Measurements from ENCODE around the gene MAPKAP1. TPM values are rescaled to one million over a fixed set of nuclear protein-coding genes. Genes with fewer than 3 reads are reported as not detected.

MAPKAP1 gene
- polyA plus RNA-seq, 1 donor: 46.8 TPM

DNA sequence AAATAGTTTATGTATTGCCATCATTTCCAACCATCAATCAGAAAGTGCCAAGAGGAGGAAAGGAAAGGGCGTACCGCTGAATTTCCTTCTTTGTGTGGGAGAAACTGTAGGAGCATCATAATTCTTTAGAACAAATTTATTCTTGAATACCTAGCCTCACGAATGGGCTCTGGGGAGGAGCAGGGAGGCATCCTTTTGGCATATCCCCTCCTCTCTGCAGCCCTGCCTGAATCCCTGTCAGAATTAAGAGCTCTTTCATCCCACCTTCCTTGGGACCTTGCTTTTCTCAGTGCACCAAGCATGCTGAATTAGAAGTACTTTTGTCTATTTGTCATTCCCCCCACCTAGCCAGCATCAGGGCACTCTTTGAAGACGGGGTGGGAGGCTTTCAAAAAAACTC is 189.4 kb downstream of the MAPKAP1 start:
- no peaks in the 10 kb centered on the region for H3K27me3 ChIP-seq (ENCODE audit: control insufficient read depth, insufficient read depth, low read length)
- no peak overlapping the region for H3K4me3 ChIP-seq (ENCODE audit: low read length)
- DNase-seq: no peak
- WGBS (ENCODE audit: insufficient coverage, low lambda C conversion rate): no CpG with 5 or more reads among the region's 4 CpGs
- no peaks in the 10 kb centered on the region for H3K4me1 ChIP-seq (ENCODE audit: control insufficient read depth, insufficient read depth, low read length)
- H3K27ac ChIP-seq (ENCODE audit: low read length): no peak overlapping the region
- H3K9me3 ChIP-seq (ENCODE audit: control insufficient read depth, low read depth, low read length): no peaks in the 10 kb centered on the region
- no peaks in the 10 kb centered on the region for H3K36me3 ChIP-seq (ENCODE audit: control insufficient read depth, insufficient read depth, low read length)

DNA sequence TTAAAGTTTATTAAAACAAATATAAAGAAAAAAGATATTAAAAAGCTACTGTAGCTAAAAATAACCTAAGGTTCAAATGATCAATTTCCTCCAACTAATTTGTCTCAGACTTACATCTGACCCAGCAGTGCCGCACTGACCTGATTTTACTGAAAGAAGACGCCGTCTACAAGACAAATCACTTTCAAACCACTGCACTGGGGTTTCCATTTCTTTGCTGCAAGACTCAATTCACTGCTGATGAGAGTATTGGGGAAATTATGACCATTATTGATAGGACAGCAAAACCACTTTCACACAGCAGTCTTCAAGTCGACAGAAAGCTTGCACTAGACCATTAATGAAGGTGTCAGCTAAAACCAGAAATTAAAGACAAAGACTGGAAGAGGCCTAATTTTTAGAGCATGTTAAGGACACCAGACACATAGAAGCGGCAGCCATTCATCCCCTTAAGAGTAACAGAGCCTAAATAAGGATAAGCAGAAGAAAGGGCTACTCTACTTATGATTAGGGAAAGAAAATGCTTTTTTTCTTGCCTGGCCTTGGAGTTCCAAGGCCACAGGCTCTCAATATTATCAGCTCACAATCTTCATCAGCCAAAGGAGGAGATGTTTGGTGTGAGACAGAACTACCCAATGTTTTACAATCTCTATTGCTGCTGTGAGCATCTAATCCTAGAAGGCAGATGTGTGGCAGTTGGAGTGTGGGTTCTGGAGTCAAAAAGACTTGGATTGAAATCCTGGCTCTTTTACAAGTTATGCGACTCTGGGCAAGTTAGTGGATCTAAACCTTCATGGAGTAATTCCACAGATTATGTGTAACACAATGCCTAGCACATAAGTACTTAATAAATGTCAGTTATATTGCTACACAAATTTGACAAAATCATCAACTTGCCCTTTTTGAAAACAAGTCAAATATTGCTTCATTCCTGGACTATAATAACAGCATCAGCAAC is 190.7 kb downstream of the MAPKAP1 start:
- no peak overlapping the region for H3K4me3 ChIP-seq (ENCODE audit: low read length)
- H3K27ac ChIP-seq (ENCODE audit: low read length): no peak overlapping the region
- H3K27me3 ChIP-seq (ENCODE audit: control insufficient read depth, insufficient read depth, low read length): no peaks in the 10 kb centered on the region
- no peaks in the 10 kb centered on the region for H3K36me3 ChIP-seq (ENCODE audit: control insufficient read depth, insufficient read depth, low read length)
- no peaks in the 10 kb centered on the region for H3K4me1 ChIP-seq (ENCODE audit: control insufficient read depth, insufficient read depth, low read length)
- no peak for DNase-seq
- 88% methylated on average over 3 of the region's 6 CpGs for WGBS (ENCODE audit: insufficient coverage, low lambda C conversion rate)
- no peaks in the 10 kb centered on the region for H3K9me3 ChIP-seq (ENCODE audit: control insufficient read depth, low read depth, low read length)

DNA sequence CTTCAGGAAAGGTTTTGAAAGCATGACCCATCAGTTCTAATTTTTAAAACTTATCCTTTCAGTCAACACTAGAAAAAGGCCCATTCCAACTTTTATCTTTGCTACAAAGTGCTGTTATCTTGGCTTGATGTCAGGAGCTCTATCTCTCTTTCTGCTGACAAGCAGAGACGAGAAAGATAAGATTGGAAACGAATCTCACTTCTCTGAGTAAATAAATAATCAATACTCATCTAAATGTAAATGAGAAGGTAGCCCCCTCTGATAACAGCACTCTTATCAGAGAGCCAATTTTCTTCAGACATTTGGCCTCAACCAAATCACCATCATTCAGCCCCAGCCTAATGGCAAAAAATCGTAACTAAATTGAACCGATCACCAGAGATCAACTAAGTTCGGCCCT is 191.7 kb downstream of the MAPKAP1 start:
- Histone ChIP-seq H3K27ac (ENCODE audit: low read length) (no peak overlapping the region), H3K27me3 (ENCODE audit: control insufficient read depth, insufficient read depth, low read length) (no peaks in the 10 kb centered on the region), H3K4me3 (ENCODE audit: low read length) (no peak overlapping the region), H3K4me1 (ENCODE audit: control insufficient read depth, insufficient read depth, low read length) (no peaks in the 10 kb centered on the region), H3K36me3 (ENCODE audit: control insufficient read depth, insufficient read depth, low read length) (no peaks in the 10 kb centered on the region), H3K9me3 (ENCODE audit: control insufficient read depth, low read depth, low read length) (no peaks in the 10 kb centered on the region)
- no peak for DNase-seq
- no CpG with 5 or more reads among the region's 5 CpGs for WGBS (ENCODE audit: insufficient coverage, low lambda C conversion rate)

DNA sequence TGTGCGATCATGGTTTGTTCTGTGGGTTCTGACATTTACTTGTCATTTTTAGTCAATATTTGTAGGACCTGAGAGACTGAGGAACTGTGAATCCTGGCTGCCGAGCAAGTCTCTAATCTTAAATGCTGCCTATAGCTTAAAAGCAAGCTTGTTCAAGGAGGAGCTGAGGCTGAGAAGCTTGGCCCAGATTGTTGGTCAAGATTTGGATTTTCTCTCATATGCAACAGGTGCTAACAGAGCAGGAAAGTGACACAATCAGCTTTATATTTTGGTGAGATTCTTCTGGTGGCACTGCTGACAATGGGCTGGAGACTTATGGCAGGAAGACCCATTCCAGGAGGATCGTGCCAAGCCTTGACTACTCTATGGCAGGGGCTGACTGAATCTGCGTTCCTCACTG is 192.5 kb downstream of the MAPKAP1 start:
- no peaks in the 10 kb centered on the region for H3K9me3 ChIP-seq (ENCODE audit: control insufficient read depth, low read depth, low read length)
- no peak for DNase-seq
- H3K27ac ChIP-seq (ENCODE audit: low read length): no peak overlapping the region
- no peaks in the 10 kb centered on the region for H3K4me1 ChIP-seq (ENCODE audit: control insufficient read depth, insufficient read depth, low read length)
- no CpG with 5 or more reads among the region's 4 CpGs for WGBS (ENCODE audit: insufficient coverage, low lambda C conversion rate)
- H3K4me3 ChIP-seq (ENCODE audit: low read length): no peak overlapping the region
- no peaks in the 10 kb centered on the region for H3K27me3 ChIP-seq (ENCODE audit: control insufficient read depth, insufficient read depth, low read length)
- H3K36me3 ChIP-seq (ENCODE audit: control insufficient read depth, insufficient read depth, low read length): no peaks in the 10 kb centered on the region

DNA sequence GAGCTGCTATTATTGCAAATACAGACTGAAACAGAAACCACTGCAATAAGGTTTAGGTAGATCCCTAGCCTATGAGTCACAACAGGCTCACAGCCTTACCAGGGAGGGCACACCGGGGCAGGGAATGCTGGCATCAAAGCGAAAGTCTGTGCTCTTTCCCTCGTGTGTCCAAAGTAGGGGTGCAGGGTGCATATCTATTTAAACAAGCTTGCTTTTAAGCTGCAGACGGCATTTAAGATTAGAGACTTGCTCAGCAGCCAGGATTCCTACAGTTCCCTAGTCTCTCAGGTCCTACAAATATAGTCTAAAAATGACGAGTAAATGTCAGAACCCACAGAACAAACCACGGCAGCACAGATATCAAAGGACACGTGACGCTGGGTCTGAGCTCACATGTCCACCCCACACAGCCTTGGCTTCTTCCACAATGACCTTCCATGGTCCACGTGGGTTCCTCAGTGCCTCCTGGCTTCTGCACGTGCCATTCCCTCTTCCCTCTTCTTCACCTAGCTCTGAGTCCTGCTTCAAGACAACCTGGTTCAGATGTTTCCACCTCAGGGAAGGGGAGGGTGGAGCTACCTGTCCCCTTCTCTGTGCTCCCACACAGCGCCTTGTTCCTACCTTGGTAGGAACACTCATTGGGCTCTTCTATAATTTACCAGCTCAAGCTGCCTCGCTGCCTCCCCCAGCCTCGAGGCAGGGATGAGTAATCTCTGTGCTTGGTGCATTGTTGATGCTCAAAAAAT is 193.2 kb downstream of the MAPKAP1 start:
- peak; percentile 59 to 73 for DNase-seq
- no peak overlapping the region for H3K4me3 ChIP-seq (ENCODE audit: low read length)

DNA sequence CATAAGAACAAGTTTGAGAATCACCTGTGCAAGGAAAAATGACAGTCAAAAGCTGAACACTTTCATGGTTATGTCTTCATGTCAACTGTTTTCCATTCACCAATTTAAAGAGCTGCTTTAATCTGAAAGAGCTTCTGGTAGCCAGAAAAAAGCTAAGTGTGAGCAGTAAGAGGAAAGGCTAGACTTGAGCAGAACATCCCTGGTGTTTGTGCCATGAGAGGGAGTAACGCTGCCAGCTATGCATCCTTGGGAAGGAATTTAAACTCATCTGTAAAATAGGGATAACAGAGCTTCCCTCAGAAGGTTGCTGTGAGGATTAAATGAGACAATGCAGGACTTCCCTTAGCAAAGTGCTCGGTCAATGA is 193.7 kb downstream of the MAPKAP1 start:
- 75% methylated on average over 1 of the region's 2 CpGs for WGBS (ENCODE audit: insufficient coverage, low lambda C conversion rate)
- Histone ChIP-seq H3K4me3 (ENCODE audit: low read length) (no peak overlapping the region), H3K4me1 (ENCODE audit: control insufficient read depth, insufficient read depth, low read length) (no peaks in the 10 kb centered on the region), H3K27ac (ENCODE audit: low read length) (no peak overlapping the region), H3K27me3 (ENCODE audit: control insufficient read depth, insufficient read depth, low read length) (no peaks in the 10 kb centered on the region), H3K36me3 (ENCODE audit: control insufficient read depth, insufficient read depth, low read length) (no peaks in the 10 kb centered on the region), H3K9me3 (ENCODE audit: control insufficient read depth, low read depth, low read length) (no peaks in the 10 kb centered on the region)
- DNase-seq: no peak

More for the DNA sequence above, 193.2 kb downstream of the MAPKAP1 start:
- WGBS (ENCODE audit: insufficient coverage, low lambda C conversion rate): no CpG with 5 or more reads among the region's 13 CpGs
- H3K27me3 ChIP-seq (ENCODE audit: control insufficient read depth, insufficient read depth, low read length): no peaks in the 10 kb centered on the region
- H3K36me3 ChIP-seq (ENCODE audit: control insufficient read depth, insufficient read depth, low read length): no peaks in the 10 kb centered on the region
- H3K27ac ChIP-seq (ENCODE audit: low read length): peak overlapping the region; percentile 20
- H3K4me1 ChIP-seq (ENCODE audit: control insufficient read depth, insufficient read depth, low read length): no peaks in the 10 kb centered on the region
- no peaks in the 10 kb centered on the region for H3K9me3 ChIP-seq (ENCODE audit: control insufficient read depth, low read depth, low read length)

DNA sequence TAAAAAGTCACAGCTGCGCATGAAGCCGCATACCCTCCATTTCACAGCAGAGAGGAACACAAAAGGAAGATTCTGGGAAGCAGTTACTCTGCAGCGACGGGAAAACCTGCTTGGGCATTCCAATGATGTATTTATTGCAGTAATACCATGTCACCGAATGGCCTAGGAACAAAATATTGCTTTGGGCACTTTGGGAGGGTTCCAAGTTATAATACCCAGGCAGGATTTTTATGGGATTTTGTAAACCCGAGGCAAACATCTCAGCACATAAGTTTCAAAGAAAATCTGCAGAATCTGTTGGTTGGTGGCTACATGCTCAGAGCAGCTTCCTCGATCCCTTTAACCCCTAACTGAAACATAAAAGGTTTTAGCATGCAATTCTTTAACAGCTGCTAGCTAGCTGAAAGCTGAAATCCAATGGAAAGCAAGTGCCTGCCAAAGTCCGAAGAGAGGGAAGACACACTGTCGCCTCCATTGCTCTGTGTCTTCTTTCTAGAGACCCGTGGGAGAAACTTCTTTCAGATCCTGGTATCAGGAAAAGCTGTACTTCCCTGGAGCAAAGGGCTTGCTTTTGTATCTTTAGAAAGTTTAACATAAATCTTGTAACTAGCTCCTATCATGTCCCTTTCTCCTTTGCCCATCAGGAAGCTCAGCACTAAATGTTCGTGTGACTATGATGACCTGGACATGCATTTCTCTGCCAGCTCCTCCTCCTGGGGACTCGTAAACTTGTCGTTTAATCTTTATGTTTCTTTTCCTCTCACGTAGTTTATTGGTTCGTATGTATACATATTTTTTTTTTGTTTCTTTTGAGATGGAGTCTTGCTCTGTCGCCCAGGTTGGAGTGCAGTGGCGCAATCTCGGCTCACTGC is 195.0 kb downstream of the MAPKAP1 start:
- no peaks in the 10 kb centered on the region for H3K27me3 ChIP-seq (ENCODE audit: control insufficient read depth, insufficient read depth, low read length)
- no peaks in the 10 kb centered on the region for H3K9me3 ChIP-seq (ENCODE audit: control insufficient read depth, low read depth, low read length)
- no peak for DNase-seq
- 77% methylated on average over 6 of the region's 18 CpGs for WGBS (ENCODE audit: insufficient coverage, low lambda C conversion rate)
- H3K4me1 ChIP-seq (ENCODE audit: control insufficient read depth, insufficient read depth, low read length): no peaks in the 10 kb centered on the region
- no peak overlapping the region for H3K4me3 ChIP-seq (ENCODE audit: low read length)
- no peak overlapping the region for H3K27ac ChIP-seq (ENCODE audit: low read length)
- H3K36me3 ChIP-seq (ENCODE audit: control insufficient read depth, insufficient read depth, low read length): no peaks in the 10 kb centered on the region

DNA sequence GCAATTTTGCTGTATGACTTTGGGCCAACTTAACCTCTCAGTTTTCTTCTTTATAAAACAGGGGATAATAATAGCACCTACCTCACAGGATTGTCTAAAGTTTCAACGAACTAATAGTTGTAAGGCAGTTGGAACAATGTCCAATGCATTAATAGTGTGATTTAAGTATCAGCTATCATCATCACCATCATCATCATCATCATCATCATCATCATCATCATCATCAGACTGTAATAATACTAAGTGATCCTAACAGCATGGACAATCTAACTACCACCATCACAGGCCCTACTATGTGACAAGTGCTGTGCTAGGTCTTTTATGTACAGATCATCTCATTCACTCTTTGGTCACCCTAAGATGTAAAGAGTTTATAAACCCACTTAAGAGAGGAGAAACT is 196.0 kb downstream of the MAPKAP1 start:
- WGBS (ENCODE audit: insufficient coverage, low lambda C conversion rate): no CpG with 5 or more reads among the region's 1 CpG
- Histone ChIP-seq H3K27me3 (ENCODE audit: control insufficient read depth, insufficient read depth, low read length) (no peaks in the 10 kb centered on the region), H3K4me3 (ENCODE audit: low read length) (no peak overlapping the region), H3K27ac (ENCODE audit: low read length) (no peak overlapping the region), H3K4me1 (ENCODE audit: control insufficient read depth, insufficient read depth, low read length) (no peaks in the 10 kb centered on the region), H3K36me3 (ENCODE audit: control insufficient read depth, insufficient read depth, low read length) (no peaks in the 10 kb centered on the region), H3K9me3 (ENCODE audit: control insufficient read depth, low read depth, low read length) (no peaks in the 10 kb centered on the region)
- DNase-seq: no peak

DNA sequence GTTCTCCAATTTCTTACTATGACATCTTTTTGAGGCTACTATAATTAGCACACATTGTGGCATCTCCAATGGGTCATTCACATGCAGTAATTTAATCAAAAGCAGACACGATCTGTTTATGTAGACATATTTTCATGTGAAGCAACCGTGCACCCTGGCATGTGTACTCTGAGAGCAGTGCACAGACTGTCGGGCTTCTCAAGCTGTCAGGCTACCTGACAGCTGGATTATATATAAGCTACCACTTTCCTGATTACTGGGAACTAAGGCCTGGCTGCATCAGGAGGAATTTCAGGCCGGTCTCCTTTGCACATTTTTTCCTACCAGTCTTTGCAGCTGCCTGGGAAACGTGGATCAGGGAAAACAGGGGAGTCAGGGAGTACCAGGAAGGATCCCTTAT is 197.5 kb downstream of the MAPKAP1 start:
- Histone ChIP-seq H3K4me1 (ENCODE audit: control insufficient read depth, insufficient read depth, low read length) (no peaks in the 10 kb centered on the region), H3K36me3 (ENCODE audit: control insufficient read depth, insufficient read depth, low read length) (no peaks in the 10 kb centered on the region), H3K27me3 (ENCODE audit: control insufficient read depth, insufficient read depth, low read length) (no peaks in the 10 kb centered on the region), H3K27ac (ENCODE audit: low read length) (no peak overlapping the region), H3K9me3 (ENCODE audit: control insufficient read depth, low read depth, low read length) (no peaks in the 10 kb centered on the region), H3K4me3 (ENCODE audit: low read length) (no peak overlapping the region)
- no CpG with 5 or more reads among the region's 5 CpGs for WGBS (ENCODE audit: insufficient coverage, low lambda C conversion rate)
- no peak for DNase-seq

DNA sequence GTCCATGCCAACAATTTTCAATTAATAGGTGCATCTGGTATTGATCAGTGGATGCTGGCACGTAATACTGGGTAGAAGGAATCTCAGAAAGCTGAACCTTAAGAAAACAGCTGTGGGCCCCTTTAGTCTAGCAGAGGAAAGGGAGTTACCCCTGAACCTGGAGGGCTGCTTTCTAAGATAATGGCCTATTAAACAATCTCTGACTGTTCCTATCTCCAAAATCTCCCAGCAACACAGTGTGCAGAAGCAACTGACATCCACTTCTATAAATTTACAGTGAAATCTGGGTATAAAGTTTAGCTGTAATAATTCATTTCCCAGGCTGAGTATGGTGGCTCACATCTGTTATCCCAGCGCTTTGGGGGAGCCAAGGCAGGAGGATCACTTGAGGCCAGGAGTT is 198.8 kb downstream of the MAPKAP1 start:
- H3K36me3 ChIP-seq (ENCODE audit: control insufficient read depth, insufficient read depth, low read length): no peaks in the 10 kb centered on the region
- H3K27me3 ChIP-seq (ENCODE audit: control insufficient read depth, insufficient read depth, low read length): no peaks in the 10 kb centered on the region
- no peaks in the 10 kb centered on the region for H3K4me1 ChIP-seq (ENCODE audit: control insufficient read depth, insufficient read depth, low read length)
- DNase-seq: no peak
- WGBS (ENCODE audit: insufficient coverage, low lambda C conversion rate): no CpG with 5 or more reads among the region's 2 CpGs
- H3K9me3 ChIP-seq (ENCODE audit: control insufficient read depth, low read depth, low read length): no peaks in the 10 kb centered on the region
- H3K27ac ChIP-seq (ENCODE audit: low read length): no peak overlapping the region
- H3K4me3 ChIP-seq (ENCODE audit: low read length): no peak overlapping the region
